ENCODE measurements around the gene RALGPS2. TPM values are rescaled to one million over a fixed set of nuclear protein-coding genes. Genes with fewer than 3 reads are reported as not detected.

The RALGPS2 gene
- total RNA-seq, 1 donor from 2014 or later: 7.5 TPM

GRCh38 chr1:178875936-178876335 is 150.9 kb downstream of the RALGPS2 start:
- intact Hi-C loops (cut with micrococcal nuclease): no loop called here
- H3K9me3 ChIP-seq (replicated peaks): no peaks in the 10 kb centered on the region
- DNase-seq: no peak
- no peak overlapping the region for H3K27ac ChIP-seq (replicated peaks)
- no peaks in the 10 kb centered on the region for H3K27me3 ChIP-seq (ENCODE audit: low read depth)
- H3K4me3 ChIP-seq: no peak overlapping the region
- no peaks in the 10 kb centered on the region for H3K36me3 ChIP-seq
- H3K4me1 ChIP-seq: peaks cover 17% of the 10 kb centered on the region
- TF ChIP-seq CTCF (IDR thresholded peaks at IDR 0.05; ENCODE audit: borderline replicate concordance): no peak

GRCh38 chr1:178877896-178878295 is 152.9 kb downstream of the RALGPS2 start:
- intact Hi-C loops (cut with micrococcal nuclease): no loop called here

GRCh38 chr1:178881950-178882349 is 156.9 kb downstream of the RALGPS2 start:
- TF ChIP-seq CTCF (IDR thresholded peaks at IDR 0.05; ENCODE audit: borderline replicate concordance): no peak
- Histone ChIP-seq H3K27me3 (ENCODE audit: low read depth) (no peaks in the 10 kb centered on the region), H3K4me1 (no peaks in the 10 kb centered on the region), H3K36me3 (no peaks in the 10 kb centered on the region), H3K9me3 (replicated peaks) (no peaks in the 10 kb centered on the region), H3K27ac (replicated peaks) (no peak overlapping the region), H3K4me3 (no peak overlapping the region)
- no peak for DNase-seq
- intact Hi-C loops (cut with micrococcal nuclease): no loop called here

More at GRCh38 chr1:178877896-178878295, 152.9 kb downstream of the RALGPS2 start:
- Histone ChIP-seq H3K27ac (replicated peaks) (no peak overlapping the region), H3K27me3 (ENCODE audit: low read depth) (no peaks in the 10 kb centered on the region), H3K4me1 (no peaks in the 10 kb centered on the region), H3K9me3 (replicated peaks) (no peaks in the 10 kb centered on the region), H3K4me3 (no peak overlapping the region), H3K36me3 (no peaks in the 10 kb centered on the region)
- no peak for TF ChIP-seq CTCF (IDR thresholded peaks at IDR 0.05; ENCODE audit: borderline replicate concordance)
- DNase-seq: no peak

GRCh38 chr1:178885869-178886268 is 160.8 kb downstream of the RALGPS2 start:
- Histone ChIP-seq H3K36me3 (no peaks in the 10 kb centered on the region), H3K9me3 (replicated peaks) (no peaks in the 10 kb centered on the region), H3K4me3 (no peak overlapping the region), H3K27me3 (ENCODE audit: low read depth) (no peaks in the 10 kb centered on the region), H3K4me1 (no peaks in the 10 kb centered on the region), H3K27ac (replicated peaks) (no peak overlapping the region)
- intact Hi-C loops (cut with micrococcal nuclease): no loop called here
- no peak for DNase-seq
- no peak for TF ChIP-seq CTCF (IDR thresholded peaks at IDR 0.05; ENCODE audit: borderline replicate concordance)

GRCh38 chr1:178886551-178886950 is 161.5 kb downstream of the RALGPS2 start:
- DNase-seq: no peak
- Histone ChIP-seq H3K27ac (replicated peaks) (no peak overlapping the region), H3K4me1 (no peaks in the 10 kb centered on the region), H3K27me3 (ENCODE audit: low read depth) (no peaks in the 10 kb centered on the region), H3K4me3 (no peak overlapping the region), H3K9me3 (replicated peaks) (no peaks in the 10 kb centered on the region), H3K36me3 (no peaks in the 10 kb centered on the region)
- intact Hi-C loops (cut with micrococcal nuclease): no loop called here
- TF ChIP-seq CTCF (IDR thresholded peaks at IDR 0.05; ENCODE audit: borderline replicate concordance): no peak

GRCh38 chr1:178895928-178896327 is 170.9 kb downstream of the RALGPS2 start:
- TF ChIP-seq CTCF (IDR thresholded peaks at IDR 0.05; ENCODE audit: borderline replicate concordance): no peak
- Histone ChIP-seq H3K9me3 (replicated peaks) (no peaks in the 10 kb centered on the region), H3K27ac (replicated peaks) (no peak overlapping the region), H3K4me3 (no peak overlapping the region), H3K27me3 (ENCODE audit: low read depth) (no peaks in the 10 kb centered on the region), H3K36me3 (peaks cover 9% of the 10 kb centered on the region), H3K4me1 (peaks cover 8% of the 10 kb centered on the region)
- no peak for DNase-seq
- intact Hi-C loops (cut with micrococcal nuclease): no loop called here

Measured in left ventricle myocardium inferior (tissue), 1 donor.